Calu3 (cell line): Measurements from ENCODE around the gene PEX5. TPM values are rescaled to one million over a fixed set of nuclear protein-coding genes. Genes with fewer than 3 reads are reported as not detected.

Experiments
- BruUV-seq: library from RNA; stranded (reverse); fragments of 400-500 nt; replicated peaks from 2 replicates; lab custom pipeline; 2021; lab: Mats Ljungman, UMichigan
- CTCF ChIA-PET: fragments of 300-600 bp; sonication (Branson Sonifier 250); formaldehyde crosslinking; loops from one replicate; lab custom pipeline; 2022; ENCODE audit warnings: antibody characterized with exemption; lab: Charles Lee
- DNase-seq: peaks from one replicate; pipeline ENCODE4 v3.0.0; 2022
- H3K27ac Mint-ChIP-seq: one replicate; pipeline ENCODE4 v1.8.0; 2022; ENCODE audit warnings: mixed read lengths; ENCODE audit not compliant: unreplicated experiment
- H3K27me3 Mint-ChIP-seq: one replicate; pipeline ENCODE4 v1.8.0; 2022; ENCODE audit warnings: mixed read lengths; ENCODE audit not compliant: unreplicated experiment
- H3K36me3 Mint-ChIP-seq: one replicate; pipeline ENCODE4 v1.8.0; 2022; ENCODE audit warnings: mild to moderate bottlenecking, moderate library complexity, mixed read lengths; ENCODE audit not compliant: insufficient read depth, unreplicated experiment
- H3K4me1 Mint-ChIP-seq: one replicate; pipeline ENCODE4 v1.8.0; 2022; ENCODE audit warnings: mild to moderate bottlenecking, low read depth, mixed read lengths; ENCODE audit not compliant: unreplicated experiment
- H3K4me3 Mint-ChIP-seq: one replicate; pipeline ENCODE4 v1.8.0; 2022; ENCODE audit warnings: mild to moderate bottlenecking, low read depth, moderate library complexity, mixed read lengths; ENCODE audit not compliant: unreplicated experiment
- H3K9me3 Mint-ChIP-seq: one replicate; pipeline ENCODE4 v1.8.0; 2022; ENCODE audit warnings: low read depth, mixed read lengths; ENCODE audit not compliant: unreplicated experiment
- intact Hi-C: fragments of 100-400 bp; cut with micrococcal nuclease; formaldehyde crosslinking; loops from one replicate; pipeline ENCODE4 v1.10.0; 2022; ENCODE audit not compliant: unreplicated experiment
- total RNA-seq: library from RNA; stranded (reverse); gene quantifications from 2 replicates; pipeline ENCODE4 v1.2.3, GENCODE V29; 2022
- TF ChIP-seq, protein P1 (sequence below): fragments of 200-600 bp; IDR thresholded peaks from one replicate; pipeline ENCODE4 v1.8.0; 2022; ENCODE audit warnings: antibody characterized with exemption; ENCODE audit not compliant: unreplicated experiment

PEX5 gene
- total RNA-seq, 1 experiment from 2014 or later: 36.8 TPM

- CTCF ChIA-PET: no interaction called here
These were observed 17.2 kb downstream of the PEX5 start for GRCh38 chr12:7206691-7207090.

DNA sequence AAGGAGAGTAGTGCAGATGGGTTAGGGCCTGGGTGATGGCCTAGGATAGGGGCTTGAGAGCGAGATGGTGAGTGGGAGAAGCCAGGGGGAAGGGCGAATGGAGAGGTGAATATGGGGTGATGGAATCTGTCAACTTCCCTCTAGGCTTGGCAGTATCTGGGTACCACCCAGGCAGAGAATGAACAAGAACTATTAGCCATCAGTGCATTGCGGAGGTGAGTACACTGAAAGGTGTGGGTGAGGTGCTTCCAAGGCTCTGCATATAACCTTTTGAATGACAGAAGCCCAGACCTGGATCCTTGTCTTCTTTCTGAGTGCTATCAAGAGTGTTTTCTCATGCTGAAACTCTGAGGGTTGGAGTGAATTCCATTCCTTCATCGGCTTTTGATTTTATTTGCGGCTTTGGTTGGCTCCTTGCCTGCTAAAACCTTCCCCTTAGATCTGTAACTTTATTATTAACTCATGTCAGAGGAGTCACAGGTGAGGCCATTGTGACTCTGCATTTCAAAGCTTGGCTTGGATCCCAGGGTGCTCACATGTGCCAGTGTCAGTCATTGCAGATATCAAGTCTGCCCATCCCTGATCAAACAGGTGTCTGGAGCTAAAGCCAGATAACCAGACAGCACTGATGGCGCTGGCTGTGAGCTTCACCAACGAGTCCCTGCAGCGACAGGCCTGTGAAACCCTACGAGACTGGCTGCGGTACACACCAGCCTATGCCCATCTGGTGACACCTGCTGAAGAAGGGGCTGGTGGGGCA is 18.6 kb downstream of the PEX5 start:
- Mint-ChIP-seq H3K4me1 (no peaks in the 10 kb centered on the region), H3K4me3 (no peak overlapping the region), H3K27ac (no peak overlapping the region), H3K27me3 (no peaks in the 10 kb centered on the region), H3K9me3 (no peaks in the 10 kb centered on the region), H3K36me3 (peaks cover 32% of the 10 kb centered on the region)
- no peak for DNase-seq
- intact Hi-C loops: no loop called here
- TF ChIP-seq, protein P1, sequence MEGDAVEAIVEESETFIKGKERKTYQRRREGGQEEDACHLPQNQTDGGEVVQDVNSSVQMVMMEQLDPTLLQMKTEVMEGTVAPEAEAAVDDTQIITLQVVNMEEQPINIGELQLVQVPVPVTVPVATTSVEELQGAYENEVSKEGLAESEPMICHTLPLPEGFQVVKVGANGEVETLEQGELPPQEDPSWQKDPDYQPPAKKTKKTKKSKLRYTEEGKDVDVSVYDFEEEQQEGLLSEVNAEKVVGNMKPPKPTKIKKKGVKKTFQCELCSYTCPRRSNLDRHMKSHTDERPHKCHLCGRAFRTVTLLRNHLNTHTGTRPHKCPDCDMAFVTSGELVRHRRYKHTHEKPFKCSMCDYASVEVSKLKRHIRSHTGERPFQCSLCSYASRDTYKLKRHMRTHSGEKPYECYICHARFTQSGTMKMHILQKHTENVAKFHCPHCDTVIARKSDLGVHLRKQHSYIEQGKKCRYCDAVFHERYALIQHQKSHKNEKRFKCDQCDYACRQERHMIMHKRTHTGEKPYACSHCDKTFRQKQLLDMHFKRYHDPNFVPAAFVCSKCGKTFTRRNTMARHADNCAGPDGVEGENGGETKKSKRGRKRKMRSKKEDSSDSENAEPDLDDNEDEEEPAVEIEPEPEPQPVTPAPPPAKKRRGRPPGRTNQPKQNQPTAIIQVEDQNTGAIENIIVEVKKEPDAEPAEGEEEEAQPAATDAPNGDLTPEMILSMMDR: no peak
- no TSS peak for BruUV-seq
- CTCF ChIA-PET: no interaction called here

More at GRCh38 chr12:7206691-7207090, 17.2 kb downstream of the PEX5 start:
- no TSS peak for BruUV-seq
- Mint-ChIP-seq H3K4me3 (no peak overlapping the region), H3K4me1 (no peaks in the 10 kb centered on the region), H3K27me3 (no peaks in the 10 kb centered on the region), H3K27ac (no peak overlapping the region), H3K9me3 (no peaks in the 10 kb centered on the region), H3K36me3 (peaks cover 41% of the 10 kb centered on the region)
- DNase-seq: no peak
- intact Hi-C loops: no loop called here
- TF ChIP-seq, protein P1: no peak

DNA sequence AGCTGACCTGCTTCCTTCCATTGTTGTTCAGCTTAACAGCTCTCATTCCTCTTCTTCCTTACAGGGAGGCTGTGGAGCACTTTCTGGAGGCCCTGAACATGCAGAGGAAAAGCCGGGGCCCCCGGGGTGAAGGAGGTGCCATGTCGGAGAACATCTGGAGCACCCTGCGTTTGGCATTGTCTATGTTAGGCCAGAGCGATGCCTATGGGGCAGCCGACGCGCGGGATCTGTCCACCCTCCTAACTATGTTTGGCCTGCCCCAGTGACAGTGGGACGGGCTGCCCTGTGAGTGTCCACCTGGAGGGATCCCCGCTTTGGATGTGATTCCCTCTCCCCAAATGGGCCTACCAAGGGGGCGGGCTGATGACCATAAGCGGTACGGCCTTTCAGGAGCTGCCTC is 20.5 kb downstream of the PEX5 start:
- TF ChIP-seq, protein P1: no peak
- H3K4me3 Mint-ChIP-seq: no peak overlapping the region
- H3K9me3 Mint-ChIP-seq: no peaks in the 10 kb centered on the region
- intact Hi-C loops: no loop called here
- no peak overlapping the region for H3K27ac Mint-ChIP-seq
- CTCF ChIA-PET: interaction anchor here (0.6 kb wide), 1 partner anchor 455 kb away, joined by 4 read pairs; no protein-coding TSS in a partner anchor
- no peaks in the 10 kb centered on the region for H3K4me1 Mint-ChIP-seq
- H3K27me3 Mint-ChIP-seq: no peaks in the 10 kb centered on the region
- peaks cover 27% of the 10 kb centered on the region for H3K36me3 Mint-ChIP-seq
- no TSS peak for BruUV-seq
- no peak for DNase-seq

DNA sequence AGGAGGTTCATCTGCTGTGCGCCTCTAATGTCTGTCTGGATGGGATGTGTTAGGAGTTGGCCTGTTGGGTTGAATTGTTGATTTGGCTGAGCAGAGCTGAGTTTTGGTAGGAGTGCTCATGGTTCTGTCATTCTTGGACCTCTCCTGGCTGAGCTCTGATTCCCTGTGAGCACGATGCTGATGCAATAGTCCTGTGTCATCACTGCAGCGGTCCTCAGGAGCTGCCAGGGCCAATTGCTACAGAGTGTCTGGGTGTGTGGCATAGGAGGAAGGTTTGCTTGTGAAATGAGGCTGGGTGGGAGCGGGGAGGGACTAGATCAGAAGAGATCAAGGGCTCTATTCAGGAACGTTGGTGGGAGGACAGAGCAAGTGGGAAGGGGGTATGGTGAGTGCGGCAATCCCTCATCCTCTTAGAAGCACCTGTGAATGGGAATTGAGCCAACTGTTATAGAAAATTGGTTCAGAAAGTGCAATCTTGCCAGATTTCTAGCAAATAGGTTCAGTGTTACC is 21.2 kb downstream of the PEX5 start:
- CTCF ChIA-PET: no interaction called here
- Mint-ChIP-seq H3K9me3 (no peaks in the 10 kb centered on the region), H3K4me1 (no peaks in the 10 kb centered on the region), H3K4me3 (no peak overlapping the region), H3K27me3 (no peaks in the 10 kb centered on the region), H3K27ac (no peak overlapping the region), H3K36me3 (peaks cover 27% of the 10 kb centered on the region)
- no peak for DNase-seq
- TF ChIP-seq, protein P1: no peak
- intact Hi-C loops: no loop called here
- BruUV-seq: no TSS peak
